ENCODE results near the gene ACACA.
"Not testable (repeated sequence)": the region's sequence is repeated elsewhere in the genome, so short reads cannot be mapped to it uniquely, and the experiment has no call there.

ACACA gene

GRCh38 chr17:37177254-37177870 is 229.3 kb downstream of the ACACA start:
- no peak for DNase-seq (ENCODE audit: low read depth)

GRCh38 chr17:37176723-37177122 is 229.9 kb downstream of the ACACA start:
- no peak for DNase-seq (ENCODE audit: low read depth)

- DNase-seq (ENCODE audit: low read depth): no peak
Observed at GRCh38 chr17:37174205-37174604, 232.4 kb downstream of the ACACA start.

GRCh38 chr17:37170881-37171425 is 235.7 kb downstream of the ACACA start:
- no peak for DNase-seq (ENCODE audit: low read depth)

- no peak for DNase-seq (ENCODE audit: low read depth)
Observed at GRCh38 chr17:37168731-37169353, 237.8 kb downstream of the ACACA start.

GRCh38 chr17:37167756-37168155 is 238.9 kb downstream of the ACACA start:
- no peak for DNase-seq (ENCODE audit: low read depth)

- no peak for DNase-seq (ENCODE audit: low read depth)
Observed at GRCh38 chr17:37164057-37164456, 242.6 kb downstream of the ACACA start.

GRCh38 chr17:37162800-37163199 is 243.8 kb downstream of the ACACA start:
- DNase-seq (ENCODE audit: low read depth): no peak

- DNase-seq (ENCODE audit: low read depth): no peak
Observed at GRCh38 chr17:37160944-37161343, 245.7 kb downstream of the ACACA start.

GRCh38 chr17:37158290-37158689 is 248.3 kb downstream of the ACACA start:
- no peak for DNase-seq (ENCODE audit: low read depth)

- no peak for DNase-seq (ENCODE audit: low read depth)
Observed at GRCh38 chr17:37148156-37148555, 258.5 kb downstream of the ACACA start.

- no peak for DNase-seq (ENCODE audit: low read depth)
Observed at GRCh38 chr17:37147301-37147812, 259.3 kb downstream of the ACACA start.

GRCh38 chr17:37146086-37147064 is 260.3 kb downstream of the ACACA start:
- no peak for DNase-seq (ENCODE audit: low read depth)

- DNase-seq (ENCODE audit: low read depth): no peak
Observed at GRCh38 chr17:37144075-37144701, 262.4 kb downstream of the ACACA start.

GRCh38 chr17:37143558-37143957 is 263.1 kb downstream of the ACACA start:
- DNase-seq (ENCODE audit: low read depth): not testable (repeated sequence)

- DNase-seq (ENCODE audit: low read depth): no peak
Observed at GRCh38 chr17:37142294-37142896, 264.2 kb downstream of the ACACA start.

GRCh38 chr17:37138571-37139120 is 268.0 kb downstream of the ACACA start:
- no peak for DNase-seq (ENCODE audit: low read depth)

GRCh38 chr17:37137906-37138514 is 268.6 kb downstream of the ACACA start:
- DNase-seq (ENCODE audit: low read depth): no peak

GRCh38 chr17:37137070-37137610 is 269.5 kb downstream of the ACACA start:
- DNase-seq (ENCODE audit: low read depth): no peak

GRCh38 chr17:37135576-37135975 is 271.1 kb downstream of the ACACA start:
- DNase-seq (ENCODE audit: low read depth): no peak

All from activated T-helper 1 cell treated with Interleukin-2 at 50 U/mL for 16 hours (primary cell).